Skeletal muscle tissue (tissue), 4 donors: Measurements from ENCODE around the gene BDH1. TPM values are rescaled to one million over a fixed set of nuclear protein-coding genes. Genes with fewer than 3 reads are reported as not detected.
A peak's percentile ranks its signal among the peaks of the same experiment; 100 is the strongest.
"Not testable (repeated sequence)": the region's sequence is repeated elsewhere in the genome, so short reads cannot be mapped to it uniquely, and the experiment has no call there.

Experiments
- H3K27ac ChIP-seq: one replicate; pipeline ENCODE4 v1.7.0; 2013; ENCODE audit warnings: mild to moderate bottlenecking, low read depth, low read length, inconsistent platforms
- H3K27me3 ChIP-seq, 3 donors: one replicate each; pipeline ENCODE4 v1.7.0; 2013; ENCODE audit warnings: low read length in 3 of 3; ENCODE audit not compliant: control insufficient read depth in 3 of 3, insufficient read depth in 3 of 3
- H3K36me3 ChIP-seq, 3 donors: one replicate each; pipeline ENCODE4 v1.7.0; 2013; ENCODE audit warnings: low read length in 3 of 3; ENCODE audit not compliant: control insufficient read depth in 3 of 3, insufficient read depth in 3 of 3
- H3K4me1 ChIP-seq, 3 donors: one replicate each; pipeline ENCODE4 v1.7.0; 2013; ENCODE audit warnings: low read length in 3 of 3, mild to moderate bottlenecking in 3 of 3; ENCODE audit not compliant: control insufficient read depth in 3 of 3, insufficient read depth in 3 of 3
- H3K4me3 ChIP-seq, 3 donors: one replicate each; pipeline ENCODE4 v1.7.0; 2013; ENCODE audit warnings: low read length in 3 of 3
- H3K9ac ChIP-seq, 3 donors: one replicate each; pipeline ENCODE4 v1.7.0; 2013; ENCODE audit warnings: low read length in 3 of 3, mild to moderate bottlenecking in 3 of 3, moderate library complexity in 2 of 3, low read depth in 1 of 3
- H3K9me3 ChIP-seq, 3 donors: one replicate each; pipeline ENCODE4 v1.7.0; 2013; ENCODE audit warnings: low read length in 3 of 3; ENCODE audit not compliant: control insufficient read depth in 3 of 3
- total RNA-seq: library from RNA; depleted of rRNA; stranded (reverse); fragments of >200 nt; gene quantifications from one replicate; pipeline ENCODE4 v1.2.3, GENCODE V29; 2014
- donor health status: Osteomylitis.

BDH1 gene
- total RNA-seq, 1 donor from 2014 or later = 2.6 TPM

- Histone ChIP-seq H3K9me3 (no peaks in the 10 kb centered on the region), H3K4me1 (peaks cover 3 to 5% (median 4%) of the 10 kb centered on the region in 3 donors), H3K36me3 (peaks cover 0 to 6% (median 3%) of the 10 kb centered on the region in 3 donors), H3K27ac (no peak overlapping the region), H3K9ac (no peak overlapping the region), H3K4me3 (no peak overlapping the region), H3K27me3 (peaks cover 0 to 5% (median 0%) of the 10 kb centered on the region in 3 donors)
These were observed 32.8 kb downstream of the BDH1 start for GRCh38 chr3:197522881-197523441.

- Histone ChIP-seq H3K27ac (no peak overlapping the region), H3K4me3 (no peak overlapping the region), H3K9ac (no peak overlapping the region), H3K9me3 (no peaks in the 10 kb centered on the region), H3K4me1 (peaks cover 3 to 5% (median 4%) of the 10 kb centered on the region in 3 donors), H3K36me3 (peaks cover 0 to 4% (median 0%) of the 10 kb centered on the region in 3 donors), H3K27me3 (no peaks in the 10 kb centered on the region)
These were observed 33.5 kb downstream of the BDH1 start for GRCh38 chr3:197522183-197522715.

GRCh38 chr3:197521277-197522182, 34.2 kb downstream of the BDH1 start:
- Histone ChIP-seq H3K27ac (no peak overlapping the region), H3K27me3 (no peaks in the 10 kb centered on the region), H3K9me3 (no peaks in the 10 kb centered on the region), H3K9ac (no peak overlapping the region), H3K36me3 (peaks cover 0 to 3% (median 0%) of the 10 kb centered on the region in 3 donors), H3K4me1 (peaks cover 4 to 9% (median 7%) of the 10 kb centered on the region in 3 donors), H3K4me3 (no peak overlapping the region)

- H3K9ac ChIP-seq = no peak overlapping the region
These were observed 35.2 kb downstream of the BDH1 start for GRCh38 chr3:197520311-197521276.

GRCh38 chr3:197519801-197520211, 36.0 kb downstream of the BDH1 start:
- Histone ChIP-seq H3K27me3 (no peaks in the 10 kb centered on the region), H3K9me3 (no peaks in the 10 kb centered on the region), H3K9ac (no peak overlapping the region), H3K4me1 (peaks cover 4 to 13% (median 10%) of the 10 kb centered on the region in 3 donors), H3K4me3 (no peak overlapping the region), H3K27ac (no peak overlapping the region), H3K36me3 (peaks cover 0 to 3% (median 0%) of the 10 kb centered on the region in 3 donors)

More at GRCh38 chr3:197520311-197521276, 35.2 kb downstream of the BDH1 start:
- Histone ChIP-seq H3K4me3 (no peak overlapping the region), H3K4me1 (peaks cover 4 to 13% (median 10%) of the 10 kb centered on the region in 3 donors), H3K27ac (no peak overlapping the region), H3K27me3 (no peaks in the 10 kb centered on the region), H3K36me3 (peaks cover 0 to 3% (median 0%) of the 10 kb centered on the region in 3 donors), H3K9me3 (no peaks in the 10 kb centered on the region)

GRCh38 chr3:197518881-197519421, 36.8 kb downstream of the BDH1 start:
- H3K9ac ChIP-seq = no peak overlapping the region
- H3K9me3 ChIP-seq = no peaks in the 10 kb centered on the region
- no peaks in the 10 kb centered on the region for H3K27me3 ChIP-seq
- peaks cover 4 to 13% (median 10%) of the 10 kb centered on the region in 3 donors for H3K4me1 ChIP-seq
- peaks cover 0 to 3% (median 0%) of the 10 kb centered on the region in 3 donors for H3K36me3 ChIP-seq
- no peak overlapping the region for H3K27ac ChIP-seq
- H3K4me3 ChIP-seq = no peak overlapping the region

- not testable (repeated sequence) for H3K27ac ChIP-seq, H3K4me3 ChIP-seq, H3K27me3 ChIP-seq, H3K36me3 ChIP-seq, H3K9me3 ChIP-seq, H3K9ac ChIP-seq
- H3K4me1 ChIP-seq = peaks cover 4 to 13% (median 10%) of the 10 kb centered on the region in 3 donors
These were observed 37.7 kb downstream of the BDH1 start for GRCh38 chr3:197517922-197518683.

GRCh38 chr3:197516890-197517606, 38.7 kb downstream of the BDH1 start:
- H3K4me1 ChIP-seq = not testable (repeated sequence)

More at GRCh38 chr3:197516890-197517606, 38.7 kb downstream of the BDH1 start:
- H3K4me3 ChIP-seq, H3K9me3 ChIP-seq, H3K27ac ChIP-seq, H3K27me3 ChIP-seq, H3K36me3 ChIP-seq: not testable (repeated sequence)
- H3K9ac ChIP-seq = peak overlapping the region in 1 of 3 donors; percentile 32
